ENCODE results near the gene CTBP1.

The CTBP1 gene

DNA sequence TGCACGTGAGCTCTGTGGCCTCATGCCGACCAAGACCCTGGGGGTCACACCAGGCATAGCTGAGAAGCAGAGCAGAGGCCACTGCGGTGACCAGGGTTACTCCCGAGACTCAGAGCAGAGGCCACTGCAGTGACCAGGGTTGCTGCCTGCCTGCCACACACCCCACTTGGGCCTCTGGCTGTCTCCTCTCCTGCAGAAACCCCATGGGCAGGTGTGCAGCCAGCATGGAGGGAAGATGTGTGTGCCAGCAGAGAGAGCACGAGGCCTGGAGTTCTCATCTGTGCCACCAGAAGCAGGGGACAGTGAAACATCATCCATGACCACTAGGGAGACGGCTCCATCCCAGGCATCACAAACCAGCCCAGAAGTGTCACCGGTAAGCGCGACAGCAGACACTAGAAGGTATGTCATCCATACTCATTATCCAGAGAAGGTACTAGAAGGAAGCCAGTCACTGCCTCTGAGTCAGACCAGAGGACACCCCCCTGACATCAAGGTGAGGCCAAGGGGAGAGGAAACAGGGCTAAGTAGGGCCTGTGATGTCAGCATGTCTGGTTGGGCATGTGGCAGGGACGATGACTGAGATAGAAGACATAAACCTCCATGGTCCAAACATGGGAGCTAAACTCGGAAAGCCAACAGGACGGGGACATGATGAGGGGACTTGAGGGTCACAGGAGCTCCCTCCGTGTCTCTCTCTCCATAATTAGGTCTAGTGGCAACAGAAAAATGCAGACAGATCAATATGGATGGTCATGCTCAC, 52.3 kb downstream of the CTBP1 start:
- DNase-seq (ENCODE audit: low read depth in 2 of 2), result no peak

DNA sequence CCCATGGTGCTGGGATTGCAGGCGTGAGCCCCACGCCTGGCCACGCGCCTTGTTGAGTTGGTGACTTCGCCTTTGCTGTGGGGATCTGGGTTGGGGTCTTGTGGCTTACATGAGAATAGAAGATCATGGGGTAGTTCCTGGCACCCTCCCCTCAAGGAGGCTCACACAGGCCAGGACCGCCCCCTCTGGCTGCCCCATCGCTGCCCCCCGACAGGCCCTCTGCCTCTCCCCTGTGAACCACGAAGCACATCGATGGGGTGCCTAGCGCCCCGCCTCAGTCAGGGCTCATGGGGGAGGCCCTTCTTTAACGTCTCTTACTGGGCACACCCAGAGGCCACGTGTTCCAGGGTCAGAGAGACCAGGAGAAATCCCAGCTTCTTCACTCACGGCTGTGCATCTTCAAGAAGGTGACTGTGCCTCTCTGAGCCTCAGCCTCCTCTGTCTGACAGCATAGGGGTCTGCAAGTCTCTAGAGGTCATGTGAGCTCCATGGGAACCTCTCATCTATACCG, 53.0 kb downstream of the CTBP1 start:
- DNase-seq (ENCODE audit: low read depth in 2 of 2), result no peak

DNA sequence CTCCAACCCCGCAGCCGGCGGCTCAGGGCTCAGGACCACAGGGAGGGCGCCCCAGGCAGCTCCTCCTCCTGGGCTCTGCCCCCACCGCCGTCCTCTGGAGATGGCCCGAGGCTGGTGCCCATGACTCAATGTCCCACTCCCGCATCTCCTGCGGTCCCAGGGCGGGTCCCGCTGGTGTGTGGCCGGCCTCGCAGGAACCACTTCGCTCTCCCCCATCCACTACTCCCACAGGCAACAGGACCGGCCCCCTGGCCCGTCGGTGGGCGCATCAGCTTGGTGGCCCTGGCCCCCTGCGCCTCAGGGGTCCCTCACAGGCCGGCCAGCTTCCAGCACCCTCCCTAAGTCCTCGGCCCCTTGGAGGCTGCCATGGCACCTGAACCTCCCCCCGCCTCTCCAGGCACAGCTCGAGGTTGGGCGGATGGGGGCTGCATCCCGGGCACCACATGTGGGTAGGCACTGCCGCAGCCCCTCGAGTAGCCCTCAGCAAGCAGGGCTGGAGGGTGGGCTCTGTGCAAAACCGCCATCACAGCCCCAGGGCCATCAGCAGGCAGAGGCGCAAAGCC, 53.7 kb downstream of the CTBP1 start:
- no peak for DNase-seq (ENCODE audit: low read depth in 2 of 2)

DNA sequence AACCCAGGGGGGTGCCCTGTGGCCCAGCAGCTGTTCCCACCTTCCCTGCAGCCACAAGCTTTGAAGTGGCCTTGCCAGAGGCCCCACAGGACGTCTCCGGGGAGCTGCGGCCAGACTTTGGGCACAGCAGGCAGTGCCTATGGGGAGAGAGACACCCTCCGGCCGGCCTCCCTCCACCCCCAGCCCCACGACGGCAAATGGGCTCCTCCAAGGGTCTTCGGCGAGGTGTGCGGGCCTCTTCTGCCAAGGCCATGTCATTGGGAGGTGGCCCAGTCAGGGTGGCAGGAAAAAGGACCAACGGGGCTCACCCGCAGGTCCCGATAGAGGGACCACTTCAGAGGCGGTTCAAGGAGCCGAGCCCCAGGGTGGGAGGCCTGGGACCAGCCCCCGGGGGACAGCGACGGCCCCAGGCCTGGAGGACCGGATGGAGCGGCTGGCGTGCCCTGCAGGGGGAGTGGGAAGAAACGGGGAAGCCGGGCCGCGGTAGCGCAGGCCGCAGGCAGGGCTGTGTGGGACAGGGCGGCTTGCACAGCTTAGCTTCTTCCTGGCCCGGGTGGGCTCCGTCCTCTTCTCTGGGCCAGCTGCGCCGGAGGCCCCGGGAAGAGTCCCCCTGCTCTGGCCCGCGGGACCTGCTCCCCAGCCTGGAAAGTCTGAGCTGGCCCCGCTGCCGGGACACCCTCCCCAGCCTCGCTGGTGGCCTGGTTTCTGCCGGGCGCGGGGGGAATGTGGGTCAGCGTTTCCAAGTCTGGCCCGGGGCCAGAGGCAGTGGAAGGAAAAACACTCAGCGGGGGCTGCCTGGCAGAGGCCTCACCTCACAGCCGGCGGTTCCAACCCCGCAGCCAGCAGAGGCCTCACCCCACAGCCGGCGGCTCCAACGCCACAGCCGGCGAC, 54.7 kb downstream of the CTBP1 start:
- DNase-seq (ENCODE audit: low read depth in 2 of 2), result no peak

DNA sequence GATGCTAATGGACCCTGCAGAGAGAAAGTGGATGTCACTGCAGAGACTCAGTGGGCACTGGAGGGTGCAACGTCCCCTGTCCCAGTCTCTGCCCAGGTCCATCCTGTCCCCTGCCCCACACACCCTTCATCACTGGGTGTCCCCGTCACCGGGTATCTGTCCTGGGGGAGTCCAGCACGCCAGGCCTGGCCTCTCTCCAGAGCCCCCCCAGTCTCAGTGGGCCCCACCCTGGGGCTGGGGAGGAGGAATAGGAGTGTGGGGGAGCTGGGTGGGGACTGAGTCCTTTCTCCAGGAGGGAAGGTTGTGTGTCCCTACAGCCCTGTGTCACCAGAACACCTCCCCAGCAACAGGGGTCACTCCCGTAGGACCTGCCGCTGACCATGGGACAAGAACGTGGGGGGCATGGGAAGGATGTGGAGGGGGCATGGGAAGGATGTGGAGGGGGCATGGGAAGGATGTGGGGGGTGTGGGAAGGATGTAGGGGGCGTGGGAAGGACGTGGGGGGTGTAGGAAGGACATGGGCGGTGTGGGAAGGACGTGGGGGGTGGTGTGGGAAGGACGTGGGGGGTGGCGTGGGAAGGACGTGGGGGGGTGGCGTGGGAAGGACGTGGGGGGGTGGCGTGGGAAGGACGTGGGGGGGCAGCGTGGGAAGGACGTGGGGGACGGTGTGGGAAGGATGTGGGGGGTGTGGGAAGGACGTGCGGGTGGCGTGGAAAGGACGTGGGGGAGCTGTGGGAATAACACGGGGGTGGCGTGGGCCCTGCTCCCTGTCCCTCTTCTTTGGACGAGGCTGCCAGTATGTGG, 55.5 kb downstream of the CTBP1 start:
- no peak for DNase-seq (ENCODE audit: low read depth in 2 of 2)

DNA sequence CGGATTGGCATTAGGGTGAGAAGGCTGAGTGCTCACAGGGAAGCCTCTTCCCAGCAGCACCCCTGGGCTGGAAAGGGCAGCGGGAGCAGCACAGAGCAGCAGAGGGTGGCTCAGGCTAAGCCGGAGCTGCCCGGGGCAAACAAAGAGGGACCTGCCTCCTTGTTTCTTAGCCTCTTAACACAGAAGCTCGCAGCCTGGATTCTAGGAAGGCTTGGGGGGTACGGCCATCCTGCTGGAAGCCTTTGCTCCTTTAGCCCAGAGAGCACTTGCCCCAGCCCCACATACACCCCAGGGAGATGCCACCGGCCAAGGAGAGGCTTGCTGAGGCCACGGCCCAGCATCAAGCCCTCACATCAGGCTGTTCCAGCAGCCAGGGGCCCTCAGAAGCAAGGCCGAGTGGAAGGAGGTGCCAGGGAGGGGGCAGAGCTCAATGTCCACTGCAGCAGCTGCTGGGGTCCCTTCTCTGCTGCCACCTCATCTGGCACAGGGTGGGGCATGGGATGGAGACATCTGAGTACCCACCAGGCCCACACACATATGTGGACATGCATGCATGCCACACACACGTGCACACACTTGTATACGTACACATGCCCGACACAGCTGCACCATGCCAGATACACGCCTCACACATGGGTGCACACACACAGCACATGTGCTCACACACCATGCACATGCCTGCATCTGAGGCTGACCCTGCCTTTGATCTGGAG, 56.3 kb downstream of the CTBP1 start:
- DNase-seq (ENCODE audit: low read depth in 2 of 2), result no peak

DNA sequence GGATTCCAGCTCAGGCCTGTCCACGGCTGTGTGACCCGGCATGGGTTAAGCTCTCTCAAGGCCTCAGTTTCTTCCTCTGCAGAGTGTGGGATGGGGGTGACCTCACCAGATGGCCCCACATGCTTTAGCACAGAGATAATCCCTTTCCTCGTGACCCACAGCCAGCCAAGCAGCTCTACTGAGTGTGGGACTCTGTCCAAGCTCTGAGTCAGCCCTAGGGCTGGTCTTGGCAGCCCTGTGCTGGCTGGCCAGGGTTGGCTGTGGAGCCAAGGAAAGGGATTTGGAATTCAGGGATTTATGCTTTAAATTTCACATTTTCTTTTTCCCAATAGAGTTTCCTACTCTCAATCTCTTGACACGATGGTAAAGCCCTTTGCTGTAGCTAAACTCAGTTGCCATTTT, 56.8 kb downstream of the CTBP1 start:
- DNase-seq (ENCODE audit: low read depth in 2 of 2), result no peak

DNA sequence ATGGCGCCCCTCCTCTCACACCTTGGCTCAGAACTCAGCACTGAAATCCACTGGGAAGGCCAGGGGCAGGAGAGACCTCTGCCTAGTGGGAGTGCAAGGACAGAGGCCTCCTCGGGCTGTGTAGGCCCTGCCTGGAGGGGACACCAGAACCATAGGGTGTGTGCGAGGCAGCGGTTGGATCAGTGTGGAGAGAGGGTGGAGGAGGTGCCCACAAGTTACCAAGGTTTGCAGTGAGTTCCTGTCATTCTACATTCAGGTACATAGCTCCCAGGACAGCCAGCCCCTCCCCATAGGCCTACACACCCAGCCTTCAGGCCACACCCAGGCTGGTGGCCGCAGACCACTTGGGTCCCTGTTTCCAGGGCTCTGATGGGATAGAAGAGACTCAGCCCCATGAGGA, 57.3 kb downstream of the CTBP1 start:
- DNase-seq (ENCODE audit: low read depth in 2 of 2), result no peak

DNA sequence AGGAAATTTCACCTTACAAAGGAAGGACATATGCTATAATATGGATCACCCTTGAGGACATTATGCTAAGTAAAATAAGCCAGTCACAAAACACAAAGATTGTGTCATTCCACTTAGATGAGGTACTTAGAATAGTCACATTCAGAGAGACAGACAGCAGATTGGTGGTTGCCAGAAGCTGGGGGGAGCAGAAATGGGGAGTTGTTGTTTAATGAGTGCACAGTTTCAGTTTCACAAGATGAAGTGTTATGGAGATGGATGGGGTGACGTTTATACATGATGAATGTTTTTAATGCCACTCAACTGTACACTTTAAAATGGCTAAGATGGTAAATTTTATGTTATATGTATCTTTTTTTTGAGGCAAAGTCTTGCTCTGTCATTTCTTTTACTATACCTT, 61.7 kb downstream of the CTBP1 start:
- DNase-seq (ENCODE audit: low read depth in 2 of 2), result no peak

DNA sequence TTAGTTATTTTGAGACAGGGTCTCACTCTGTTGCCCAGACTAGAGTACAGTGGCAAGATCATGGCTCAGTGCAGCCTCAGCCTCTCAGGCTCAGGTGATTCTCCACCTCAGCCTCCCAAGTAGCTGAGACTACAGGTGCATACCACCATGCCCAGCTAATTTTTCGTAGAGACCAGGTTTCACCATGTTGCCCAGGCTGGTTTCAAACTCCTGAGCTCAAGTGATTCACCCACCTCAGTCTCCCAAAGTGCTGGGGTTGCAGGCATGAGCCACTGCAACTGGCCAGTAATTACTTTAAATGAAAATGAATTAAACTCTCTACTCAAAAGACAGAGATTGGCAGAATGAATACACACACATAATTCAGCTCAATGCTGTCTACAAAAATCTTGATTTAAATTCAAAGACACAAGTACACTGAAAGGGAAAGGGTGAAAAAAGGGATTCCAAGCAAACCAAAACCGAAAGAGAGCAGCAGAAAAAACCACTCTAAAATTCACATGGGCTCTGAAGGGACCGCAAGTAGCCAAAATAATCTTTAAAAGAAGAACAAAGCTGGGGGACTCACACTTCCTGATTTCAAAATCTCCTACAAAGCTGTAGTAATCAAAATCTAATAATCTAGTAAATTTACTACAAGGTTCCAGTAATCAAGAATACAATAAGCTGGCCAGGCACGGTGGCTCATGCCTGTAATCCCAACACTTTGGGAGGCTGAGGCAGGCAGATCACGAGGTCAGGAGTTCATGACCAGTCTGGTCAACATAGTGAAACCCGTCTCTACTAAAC, 64.8 kb downstream of the CTBP1 start:
- DNase-seq (ENCODE audit: low read depth in 2 of 2), result no peak

DNA sequence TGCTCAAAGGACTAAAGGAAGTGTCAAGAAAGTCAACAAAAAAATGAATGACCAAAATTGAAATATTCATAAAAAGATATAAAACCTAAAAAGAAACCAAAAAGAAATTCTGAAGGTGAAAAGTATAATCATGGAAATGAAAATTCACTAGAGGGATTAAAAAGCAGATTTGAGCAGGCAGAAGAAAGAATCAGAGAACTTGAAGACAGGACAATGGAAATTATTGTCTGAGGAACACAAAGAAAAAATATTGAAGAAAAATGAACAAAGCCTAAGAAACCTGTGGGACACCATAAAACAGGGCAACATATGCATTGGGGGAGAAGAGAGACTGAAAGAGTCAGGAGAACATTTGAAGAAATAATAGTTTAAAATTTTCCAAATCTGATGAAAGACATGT, 66.6 kb downstream of the CTBP1 start:
- no peak for DNase-seq (ENCODE audit: low read depth in 2 of 2)

DNA sequence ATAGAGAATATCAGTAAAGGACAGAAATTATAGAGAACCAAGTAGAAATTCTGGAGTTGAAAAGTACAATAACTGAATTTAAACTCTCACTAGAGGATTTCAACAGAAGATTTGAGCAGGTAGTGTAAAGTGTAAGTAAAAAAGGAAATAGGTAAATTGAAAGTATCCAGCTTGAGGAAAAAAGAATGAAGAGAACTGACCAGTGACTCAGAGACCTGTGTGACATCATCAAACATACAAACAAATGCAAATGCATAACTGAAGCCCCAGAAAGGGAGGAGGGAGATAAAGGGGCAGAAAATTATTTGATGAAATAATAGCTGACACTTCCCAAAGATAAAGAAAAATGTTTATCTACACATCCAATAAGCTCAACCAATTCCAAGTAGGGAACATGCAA, 68.3 kb downstream of the CTBP1 start:
- DNase-seq (ENCODE audit: low read depth in 2 of 2), result no peak

DNA sequence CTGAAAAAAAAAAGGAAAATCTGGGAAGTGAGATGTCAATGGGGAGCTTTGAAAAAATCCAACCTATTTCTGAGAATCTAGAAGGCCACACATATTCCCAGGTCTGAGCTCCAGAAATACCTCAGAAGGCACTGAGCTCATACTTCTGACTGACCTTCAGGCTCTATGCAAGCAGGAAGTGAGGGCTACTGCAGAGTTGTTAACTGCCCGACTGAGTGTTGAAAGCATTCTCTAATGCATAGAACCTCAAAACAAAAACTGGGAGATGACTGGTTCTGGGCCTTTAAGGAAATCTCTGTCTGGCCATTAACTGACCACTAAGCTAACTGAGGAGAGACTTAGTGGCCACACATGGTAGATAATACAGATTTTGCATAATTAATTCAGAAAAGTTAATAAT, 69.0 kb downstream of the CTBP1 start:
- no peak for DNase-seq (ENCODE audit: low read depth in 2 of 2)

DNA sequence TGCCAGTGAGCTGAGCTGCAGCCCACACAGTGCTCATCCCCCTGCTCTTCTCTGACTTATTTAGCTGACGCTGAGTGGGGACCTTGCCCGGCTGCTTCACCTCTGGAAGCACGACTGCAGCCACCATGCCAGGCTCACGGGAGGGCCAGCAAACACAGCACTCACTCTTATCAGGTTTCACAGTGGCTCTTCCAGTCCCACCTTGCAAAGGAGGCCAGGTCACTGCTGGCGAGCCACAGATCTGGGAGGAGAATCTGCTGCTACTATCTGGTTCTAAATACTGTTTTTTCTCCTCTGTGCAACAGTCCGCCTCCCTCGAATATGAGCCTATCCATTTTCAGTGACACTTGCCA, 69.9 kb downstream of the CTBP1 start:
- no peak for DNase-seq (ENCODE audit: low read depth in 2 of 2)

DNA sequence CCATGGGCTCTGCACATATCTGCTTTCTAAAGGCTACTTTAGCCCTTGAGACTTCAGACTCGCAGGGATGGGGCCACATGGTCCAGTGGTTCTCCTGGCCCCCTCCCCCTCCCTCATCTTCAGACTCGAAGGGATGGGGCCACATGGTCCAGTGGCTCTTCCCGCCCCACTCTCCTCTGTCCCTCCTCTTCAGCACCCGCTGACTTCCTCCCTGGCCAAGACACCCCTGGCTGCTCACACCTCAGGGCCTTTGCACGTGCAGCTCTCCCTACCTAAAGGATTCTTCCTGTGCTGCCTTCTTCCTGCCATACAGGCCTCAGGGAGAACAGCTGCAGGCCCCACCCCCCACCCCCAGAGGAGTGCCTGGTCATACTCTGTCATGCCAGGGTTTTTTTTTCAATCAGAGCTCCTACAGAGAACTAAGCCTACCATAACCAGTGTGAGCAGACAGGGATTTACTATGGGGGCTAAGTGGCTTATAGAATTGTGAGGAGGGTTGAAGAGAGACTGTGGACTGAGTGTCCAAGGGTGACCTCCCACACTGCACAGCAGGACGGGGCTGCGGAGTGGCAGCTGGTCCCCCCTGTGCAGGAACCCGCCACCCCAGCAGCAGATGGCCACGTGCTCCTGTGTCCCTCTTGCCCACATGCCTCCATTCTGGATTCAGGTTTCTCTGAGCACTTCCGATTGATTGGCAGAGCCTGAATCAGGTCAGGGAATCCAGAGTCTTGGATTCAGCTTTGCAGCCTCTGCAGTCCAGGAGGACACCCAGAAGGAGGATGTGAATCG, 70.4 kb downstream of the CTBP1 start:
- DNase-seq (ENCODE audit: low read depth in 2 of 2), result no peak

DNA sequence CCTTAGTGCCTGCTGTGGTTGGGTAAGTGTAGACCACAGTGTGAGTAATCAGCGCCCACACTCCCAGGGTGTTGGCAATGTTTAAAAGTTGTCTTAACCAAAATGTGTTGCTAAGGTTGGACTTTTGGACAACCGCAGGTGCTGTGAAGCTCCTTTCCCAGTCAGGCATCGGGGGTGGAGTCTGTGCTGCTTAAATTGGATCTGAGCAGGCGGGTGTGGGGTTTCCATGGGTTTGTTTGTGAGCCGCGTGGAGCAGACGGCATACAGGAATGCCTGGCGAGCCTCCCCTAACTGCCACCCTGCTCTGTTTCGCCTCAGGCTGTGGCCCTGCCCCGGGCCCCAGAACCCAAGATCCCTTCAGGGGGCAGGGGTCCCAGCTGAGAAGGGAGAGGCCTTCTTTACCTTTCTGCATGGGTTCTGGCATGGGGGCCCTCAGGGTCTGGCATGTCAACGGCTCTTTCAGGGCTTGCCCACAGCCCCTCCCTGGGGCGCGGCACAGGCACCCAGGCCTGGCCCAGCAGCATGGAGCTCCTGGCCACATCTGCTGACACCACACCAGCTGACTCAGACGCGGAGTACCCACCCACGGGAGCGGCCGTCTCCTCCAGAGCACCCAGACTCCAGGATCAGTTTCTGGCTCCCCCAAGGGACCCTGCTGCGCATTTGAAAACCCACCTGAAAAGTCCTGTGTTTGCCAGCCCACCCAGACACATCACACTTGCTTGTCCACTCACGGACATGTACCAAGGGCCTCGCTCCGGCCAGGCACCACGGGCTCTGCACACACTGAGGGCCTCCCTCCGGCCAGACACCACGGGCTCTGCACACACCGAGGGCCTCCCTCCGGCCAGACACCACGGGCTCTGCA, 71.4 kb downstream of the CTBP1 start:
- DNase-seq (ENCODE audit: low read depth in 2 of 2), result no peak

DNA sequence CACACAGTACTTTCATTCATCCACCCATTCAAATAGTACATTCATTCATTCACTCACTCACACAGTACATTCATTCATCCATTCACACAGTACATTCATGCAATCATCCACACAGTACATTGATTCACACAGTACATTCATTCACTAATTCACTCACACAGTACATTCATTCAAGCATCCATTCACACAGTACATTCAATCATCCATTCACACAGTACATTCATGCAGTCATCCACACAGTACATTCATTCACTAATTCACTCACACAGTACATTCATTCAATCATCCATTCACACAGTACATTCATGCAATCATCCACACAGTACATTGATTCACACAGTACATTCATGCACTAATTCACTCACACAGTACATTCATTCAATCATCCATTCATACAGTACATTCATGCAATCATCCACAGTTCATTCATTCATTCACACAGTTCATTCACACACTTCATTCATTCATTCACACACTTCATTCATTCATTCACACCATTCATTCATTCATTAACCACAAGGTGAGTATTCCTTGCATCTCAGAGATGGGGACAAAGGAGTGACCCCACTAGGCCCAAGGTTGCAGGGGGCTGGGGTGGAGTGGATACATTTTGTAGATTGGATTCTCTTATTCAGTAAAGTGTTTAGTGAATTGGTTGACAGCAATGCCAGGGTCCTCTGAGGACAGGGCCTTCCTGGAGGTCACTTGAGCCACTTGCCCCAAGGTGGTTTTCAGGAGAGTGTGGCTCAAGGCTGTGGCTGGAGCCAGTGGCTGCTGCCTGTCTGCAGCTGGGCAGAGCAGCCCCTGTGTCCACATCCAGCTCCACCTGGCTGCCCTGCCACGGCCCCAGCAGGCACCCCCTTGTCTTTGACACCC, 72.3 kb downstream of the CTBP1 start:
- DNase-seq (ENCODE audit: low read depth in 2 of 2), result no peak
